Astrocyte (in vitro differentiated cells and primary cell): Measurements from ENCODE around the gene SRF.

Source experiments
- EZH2 ChIP-seq: IDR thresholded peaks from 2 replicates; pipeline ENCODE4 v1.6.1; 2012; ENCODE audit warnings: mild to moderate bottlenecking, low read length, inconsistent platforms; ENCODE audit not compliant: insufficient read depth
- TF ChIP-seq, protein P1 (sequence below): IDR thresholded peaks from 2 replicates; pipeline ENCODE4 v1.5.1; 2011; ENCODE audit warnings: low read depth, mild to moderate bottlenecking, inconsistent platforms, low read length, moderate library complexity; ENCODE audit not compliant: insufficient read depth

DNA sequence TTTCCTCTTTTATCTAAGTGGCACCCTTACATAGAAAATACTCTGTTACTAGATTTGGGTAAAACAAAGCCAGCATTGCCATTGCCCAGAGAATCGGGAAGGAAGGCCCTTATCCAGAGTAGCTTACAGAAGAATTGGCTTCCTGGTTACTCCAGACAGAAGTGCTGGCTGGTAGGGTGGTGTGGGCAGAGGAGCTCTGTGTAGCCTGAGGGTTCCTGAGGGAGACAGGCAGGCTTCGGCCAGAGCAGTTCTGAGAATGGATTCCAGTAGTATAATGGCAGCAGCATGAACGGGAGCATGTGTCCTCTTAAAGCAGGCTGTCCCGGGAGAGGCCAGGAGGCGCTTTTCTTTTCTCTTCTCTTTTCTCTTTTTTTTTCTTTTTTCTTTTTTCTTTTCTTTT, 22.9 kb downstream of the SRF start:
- TF ChIP-seq, protein P1, sequence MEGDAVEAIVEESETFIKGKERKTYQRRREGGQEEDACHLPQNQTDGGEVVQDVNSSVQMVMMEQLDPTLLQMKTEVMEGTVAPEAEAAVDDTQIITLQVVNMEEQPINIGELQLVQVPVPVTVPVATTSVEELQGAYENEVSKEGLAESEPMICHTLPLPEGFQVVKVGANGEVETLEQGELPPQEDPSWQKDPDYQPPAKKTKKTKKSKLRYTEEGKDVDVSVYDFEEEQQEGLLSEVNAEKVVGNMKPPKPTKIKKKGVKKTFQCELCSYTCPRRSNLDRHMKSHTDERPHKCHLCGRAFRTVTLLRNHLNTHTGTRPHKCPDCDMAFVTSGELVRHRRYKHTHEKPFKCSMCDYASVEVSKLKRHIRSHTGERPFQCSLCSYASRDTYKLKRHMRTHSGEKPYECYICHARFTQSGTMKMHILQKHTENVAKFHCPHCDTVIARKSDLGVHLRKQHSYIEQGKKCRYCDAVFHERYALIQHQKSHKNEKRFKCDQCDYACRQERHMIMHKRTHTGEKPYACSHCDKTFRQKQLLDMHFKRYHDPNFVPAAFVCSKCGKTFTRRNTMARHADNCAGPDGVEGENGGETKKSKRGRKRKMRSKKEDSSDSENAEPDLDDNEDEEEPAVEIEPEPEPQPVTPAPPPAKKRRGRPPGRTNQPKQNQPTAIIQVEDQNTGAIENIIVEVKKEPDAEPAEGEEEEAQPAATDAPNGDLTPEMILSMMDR: no peak
- no peak for TF ChIP-seq EZH2
